GM23338 (cell line): Measurements from ENCODE around the gene RPL29. TPM values are rescaled to one million over a fixed set of nuclear protein-coding genes. Genes with fewer than 3 reads are reported as not detected.

Experiments
- ATAC-seq: fragments of 200-7000 bp; cut with Tn5 transposase; 3 replicates; pipeline ENCODE4 v1.9.1; 2020
- DNase-seq: peaks from one replicate; pipeline ENCODE4 v3.0.0-alpha.2; 2015; ENCODE audit warnings: low spot score
- H2AFZ ChIP-seq: fragments of 200-600 bp; sonication (generic); 2 replicates; pipeline ENCODE4 v1.8.0; 2016; ENCODE audit warnings: antibody characterized with exemption, mild to moderate bottlenecking, moderate library complexity
- H3F3A ChIP-seq: fragments of 200-600 bp; sonication (generic); replicated peaks from 2 replicates; pipeline ENCODE4 v1.8.0; 2017; ENCODE audit warnings: antibody characterized with exemption, mixed run types, low read depth
- H3K27ac ChIP-seq: fragments of 200-600 bp; sonication (generic); 2 replicates; pipeline ENCODE4 v1.6.1; 2016; ENCODE audit warnings: low read depth
- H3K27me3 ChIP-seq: fragments of 200-600 bp; sonication (generic); 2 replicates; pipeline ENCODE4 v1.8.0; 2016; ENCODE audit warnings: mild to moderate bottlenecking, mixed run types, moderate library complexity; ENCODE audit not compliant: insufficient read depth
- H3K36me3 ChIP-seq: fragments of 200-600 bp; sonication (generic); 2 replicates; pipeline ENCODE4 v1.8.0; 2016; ENCODE audit warnings: mild to moderate bottlenecking; ENCODE audit not compliant: insufficient read depth
- H3K4me1 ChIP-seq: fragments of 200-600 bp; sonication (generic); 2 replicates; pipeline ENCODE4 v1.8.0; 2016; ENCODE audit warnings: mild to moderate bottlenecking, moderate library complexity; ENCODE audit not compliant: insufficient read depth
- H3K4me2 ChIP-seq: fragments of 200-600 bp; sonication (generic); 2 replicates; pipeline ENCODE4 v1.7.1; 2017; ENCODE audit warnings: mixed run types
- H3K4me3 ChIP-seq: fragments of 200-600 bp; sonication (generic); 2 replicates; pipeline ENCODE4 v1.6.1; 2016; ENCODE audit warnings: mixed run types
- H3K79me2 ChIP-seq: fragments of 200-600 bp; sonication (generic); replicated peaks from 2 replicates; pipeline ENCODE4 v1.8.0; 2017; ENCODE audit warnings: mild to moderate bottlenecking; ENCODE audit not compliant: insufficient read depth
- H3K9me2 ChIP-seq: fragments of 200-600 bp; sonication (generic); 2 replicates; pipeline ENCODE4 v1.8.0; 2017; ENCODE audit not compliant: insufficient read depth
- H4K20me1 ChIP-seq: fragments of 200-600 bp; sonication (generic); replicated peaks from 2 replicates; pipeline ENCODE4 v1.8.0; 2017; ENCODE audit warnings: mild to moderate bottlenecking; ENCODE audit not compliant: insufficient read depth
- H3K27ac Mint-ChIP-seq: 2 replicates; pipeline ENCODE4 v1.8.0; 2020; ENCODE audit warnings: inconsistent platforms, mild to moderate bottlenecking, moderate library complexity, mixed read lengths
- H3K27me3 Mint-ChIP-seq: 3 replicates; pipeline ENCODE4 v1.8.0; 2022; ENCODE audit warnings: low read depth, mild to moderate bottlenecking, moderate library complexity, mixed read lengths, inconsistent platforms; ENCODE audit not compliant: insufficient read depth, poor library complexity
- H3K36me3 Mint-ChIP-seq: 3 replicates; pipeline ENCODE4 v1.8.0; 2021; ENCODE audit warnings: low read depth, mild to moderate bottlenecking, inconsistent platforms, moderate library complexity, mixed read lengths
- H3K4me1 Mint-ChIP-seq: 3 replicates; pipeline ENCODE4 v1.8.0; 2020; ENCODE audit warnings: mild to moderate bottlenecking, inconsistent platforms, mixed read lengths
- H3K4me3 Mint-ChIP-seq: 3 replicates; pipeline ENCODE4 v1.8.0; 2021; ENCODE audit warnings: moderate library complexity, mild to moderate bottlenecking, inconsistent platforms, mixed read lengths
- H3K9me3 Mint-ChIP-seq: 3 replicates; pipeline ENCODE4 v1.8.0; 2020; ENCODE audit warnings: moderate library complexity, mild to moderate bottlenecking, inconsistent platforms, mixed read lengths
- POLR2AphosphoS5 ChIP-seq: IDR thresholded peaks from 2 replicates; pipeline ENCODE4 v1.6.1; 2016; ENCODE audit warnings: antibody characterized with exemption, low read depth
- REST ChIP-seq: IDR thresholded peaks from one replicate; pipeline ENCODE4 v1.6.1; 2018; ENCODE audit warnings: antibody characterized with exemption; ENCODE audit not compliant: unreplicated experiment
- ZNF462 ChIP-seq: fragments of 250-450 bp; sonication (Bioruptor Pico); IDR thresholded peaks from 2 replicates; pipeline ENCODE4 v1.5.0; 2020; ENCODE audit warnings: mild to moderate bottlenecking, moderate library complexity
- polyA plus RNA-seq: library from polyadenylated mRNA; unstranded; fragments of >200 nt; fragmentation: Nextera tagmentation; extraction: Ambion mirVana; gene quantifications from 2 replicates; pipeline ENCODE4 v1.2.1, GENCODE V29; 2016
- total RNA-seq: library from RNA; depleted of rRNA; stranded (reverse); fragments of >200 nt; shearing (Covaris generic); gene quantifications from 2 replicates; pipeline ENCODE4 v1.2.3, GENCODE V29; 2014

The RPL29 gene
- total and polyA plus RNA-seq, 2 experiments from 2014 or later, result 1,471 to 1,864 TPM

GRCh38 chr3:51968170-51968775, 27.4 kb downstream of the RPL29 start (continued):
- no peak for TF ChIP-seq REST

GRCh38 chr3:51967384-51968169, 28.1 kb downstream of the RPL29 start, which contains the start of gene PCBP4:
TSS of gene PCBP4 (minus strand) at chr3:51967454. CDS start at chr3:51961240, 6,214 bp downstream.
- ATAC-seq (peak; percentile 31), DNase-seq (peak; percentile 70)
- Histone ChIP-seq H3K4me2 (peak within 1 kb of the TSS; percentile 100), H3K27me3 (peaks cover 9% of the 10 kb centered on the region; the same call in 1 of the 2 replicates), H4K20me1 (no peaks in the 10 kb centered on the region), H3K4me3 (peak within 1 kb of the TSS; percentile 95), H3K4me1 (peaks cover 37% of the 10 kb centered on the region), H3K27ac (peak within 1 kb of the TSS; percentile 97), H2AFZ (peak within 1 kb of the TSS; percentile 38; the same call in 1 of the 2 replicates), H3K79me2 (no peaks in the 10 kb centered on the region), H3K36me3 (no peaks in the 10 kb centered on the region), H3K9me2 (no peaks in the 10 kb centered on the region), H3F3A (peaks cover 13% of the 10 kb centered on the region; the same call in 1 of the 2 replicates)
- H3K4me1 Mint-ChIP-seq, result peaks cover 57% of the 10 kb centered on the region
- TF ChIP-seq POLR2AphosphoS5 (peak; percentile 60; the same call in 1 of the 2 replicates), ZNF462 (CRISPR knock-in tag) (no peak)
- H3K36me3 Mint-ChIP-seq, result peaks cover 7% of the 10 kb centered on the region; the same call in 2 of the 3 replicates
- peak within 1 kb of the TSS; percentile 97 for H3K27ac Mint-ChIP-seq
- no peaks in the 10 kb centered on the region; the same call in 2 of the 3 replicates for H3K9me3 Mint-ChIP-seq
- H3K27me3 Mint-ChIP-seq, result peaks cover 28% of the 10 kb centered on the region
- peak within 1 kb of the TSS; percentile 85 for H3K4me3 Mint-ChIP-seq
